ENCODE results near the gene NR2C2AP.

DNA sequence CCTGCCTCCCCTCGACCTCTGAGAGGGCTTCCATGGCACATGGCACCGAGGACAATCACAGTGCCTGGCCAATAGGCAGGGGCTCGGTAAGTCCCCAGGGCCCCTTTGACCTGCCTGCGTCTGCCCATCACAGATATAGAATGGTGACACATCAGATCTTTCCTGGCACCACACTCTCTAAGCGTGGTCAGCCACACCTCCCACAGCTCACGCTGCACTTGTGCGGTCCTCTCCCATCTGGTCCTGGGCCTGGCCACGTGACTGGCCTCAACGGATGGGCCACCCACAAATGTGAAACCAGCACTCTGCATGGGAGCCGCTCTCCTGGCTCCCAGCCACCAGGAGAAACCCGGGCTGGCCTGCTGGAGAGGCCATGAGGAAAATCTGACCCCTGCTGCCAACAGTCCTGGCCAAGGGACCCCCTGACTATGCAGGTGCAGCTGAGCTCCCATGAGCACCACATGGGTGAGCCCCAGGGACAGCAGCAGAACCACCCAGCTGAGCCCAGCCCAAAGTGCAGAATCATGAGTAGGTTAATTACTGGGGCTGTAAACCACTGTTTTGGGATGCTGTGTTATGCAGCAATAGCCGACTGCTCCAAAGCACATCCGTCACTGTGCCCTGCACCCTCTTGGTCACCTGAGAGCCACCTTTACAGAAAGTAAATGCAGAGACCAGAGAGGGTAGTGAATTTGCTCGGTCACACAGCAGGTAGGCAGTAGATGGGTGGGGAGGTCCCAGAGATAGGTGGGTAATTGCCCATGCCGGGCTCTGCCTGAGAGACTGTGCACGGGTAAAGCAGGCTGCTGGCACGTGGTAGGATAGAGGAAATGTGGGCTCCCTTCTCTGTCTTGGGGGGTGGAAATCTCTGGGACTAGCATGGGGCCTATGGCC, 23.4 kb downstream of the NR2C2AP start:
- TF ChIP-seq, protein P1, sequence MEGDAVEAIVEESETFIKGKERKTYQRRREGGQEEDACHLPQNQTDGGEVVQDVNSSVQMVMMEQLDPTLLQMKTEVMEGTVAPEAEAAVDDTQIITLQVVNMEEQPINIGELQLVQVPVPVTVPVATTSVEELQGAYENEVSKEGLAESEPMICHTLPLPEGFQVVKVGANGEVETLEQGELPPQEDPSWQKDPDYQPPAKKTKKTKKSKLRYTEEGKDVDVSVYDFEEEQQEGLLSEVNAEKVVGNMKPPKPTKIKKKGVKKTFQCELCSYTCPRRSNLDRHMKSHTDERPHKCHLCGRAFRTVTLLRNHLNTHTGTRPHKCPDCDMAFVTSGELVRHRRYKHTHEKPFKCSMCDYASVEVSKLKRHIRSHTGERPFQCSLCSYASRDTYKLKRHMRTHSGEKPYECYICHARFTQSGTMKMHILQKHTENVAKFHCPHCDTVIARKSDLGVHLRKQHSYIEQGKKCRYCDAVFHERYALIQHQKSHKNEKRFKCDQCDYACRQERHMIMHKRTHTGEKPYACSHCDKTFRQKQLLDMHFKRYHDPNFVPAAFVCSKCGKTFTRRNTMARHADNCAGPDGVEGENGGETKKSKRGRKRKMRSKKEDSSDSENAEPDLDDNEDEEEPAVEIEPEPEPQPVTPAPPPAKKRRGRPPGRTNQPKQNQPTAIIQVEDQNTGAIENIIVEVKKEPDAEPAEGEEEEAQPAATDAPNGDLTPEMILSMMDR (conservative IDR thresholded peaks at IDR 0.05) = no peak
- no peak for TF ChIP-seq EZH2 (IDR thresholded peaks at IDR 0.05; ENCODE audit: low read depth)

Data from PC-9 (cell line).